ENCODE data around the gene CIITA. TPM values are rescaled to one million over a fixed set of nuclear protein-coding genes. Genes with fewer than 3 reads are reported as not detected.

Gene CIITA
- total and polyA plus RNA-seq, 10 of the 15 experiments (the other 5 are each of a cell fraction or from before 2014, with no cell fraction given) = 11.5 to 145 (median 49.7) TPM

DNA sequence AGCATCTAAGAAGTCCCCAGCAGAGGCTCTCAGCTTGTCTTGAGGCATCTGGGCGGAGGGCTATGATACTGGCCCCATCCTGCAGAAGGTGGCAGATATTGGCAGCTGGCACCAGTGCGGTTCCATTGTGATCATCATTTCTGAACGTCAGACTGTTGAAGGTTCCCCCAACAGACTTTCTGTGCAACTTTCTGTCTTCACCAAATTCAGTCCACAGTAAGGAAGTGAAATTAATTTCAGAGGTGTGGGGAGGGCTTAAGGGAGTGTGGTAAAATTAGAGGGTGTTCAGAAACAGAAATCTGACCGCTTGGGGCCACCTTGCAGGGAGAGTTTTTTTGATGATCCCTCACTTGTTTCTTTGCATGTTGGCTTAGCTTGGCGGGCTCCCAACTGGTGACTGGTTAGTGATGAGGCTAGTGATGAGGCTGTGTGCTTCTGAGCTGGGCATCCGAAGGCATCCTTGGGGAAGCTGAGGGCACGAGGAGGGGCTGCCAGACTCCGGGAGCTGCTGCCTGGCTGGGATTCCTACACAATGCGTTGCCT, at the start of gene CIITA (continued):
- TF ChIP-seq, protein P1, sequence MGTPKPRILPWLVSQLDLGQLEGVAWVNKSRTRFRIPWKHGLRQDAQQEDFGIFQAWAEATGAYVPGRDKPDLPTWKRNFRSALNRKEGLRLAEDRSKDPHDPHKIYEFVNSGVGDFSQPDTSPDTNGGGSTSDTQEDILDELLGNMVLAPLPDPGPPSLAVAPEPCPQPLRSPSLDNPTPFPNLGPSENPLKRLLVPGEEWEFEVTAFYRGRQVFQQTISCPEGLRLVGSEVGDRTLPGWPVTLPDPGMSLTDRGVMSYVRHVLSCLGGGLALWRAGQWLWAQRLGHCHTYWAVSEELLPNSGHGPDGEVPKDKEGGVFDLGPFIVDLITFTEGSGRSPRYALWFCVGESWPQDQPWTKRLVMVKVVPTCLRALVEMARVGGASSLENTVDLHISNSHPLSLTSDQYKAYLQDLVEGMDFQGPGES (IDR thresholded peaks at IDR 0.05) = peak; percentile 96
- TF ChIP-seq FOXM1 (IDR thresholded peaks at IDR 0.05; ENCODE audit: low read depth, low read length) (no peak), RCOR1 (conservative IDR thresholded peaks at IDR 0.05; ENCODE audit: low read depth, low read length) (0 out of 2 replicates have a peak, but pooled peaks have one; percentile 37), RFX5 (IDR thresholded peaks at IDR 0.05; ENCODE audit: low read depth, low read length) (0 out of 2 replicates have a peak, but pooled peaks have one; percentile 37), CUX1 (IDR thresholded peaks at IDR 0.05; ENCODE audit: insufficient replicate concordance, low read depth, low read length) (no peak), POLR2AphosphoS5 (IDR thresholded peaks at IDR 0.05; ENCODE audit: low read length) (peak; percentile 87), ATF7 (IDR thresholded peaks at IDR 0.05; ENCODE audit: low read depth) (peak; percentile 89), IKZF2 (IDR thresholded peaks at IDR 0.05) (peak; percentile 74 to 92; a peak in 3 of 4 replicates), CBX5 (IDR thresholded peaks at IDR 0.05; ENCODE audit: low read depth) (no peak), KLF5 (IDR thresholded peaks at IDR 0.05; ENCODE audit: partially characterized antibody) (peak; percentile 24), BACH1 (IDR thresholded peaks at IDR 0.05; ENCODE audit: borderline replicate concordance) (peak; percentile 42; the same call in 1 of the 2 replicates)
- TF ChIP-seq, protein P2, sequence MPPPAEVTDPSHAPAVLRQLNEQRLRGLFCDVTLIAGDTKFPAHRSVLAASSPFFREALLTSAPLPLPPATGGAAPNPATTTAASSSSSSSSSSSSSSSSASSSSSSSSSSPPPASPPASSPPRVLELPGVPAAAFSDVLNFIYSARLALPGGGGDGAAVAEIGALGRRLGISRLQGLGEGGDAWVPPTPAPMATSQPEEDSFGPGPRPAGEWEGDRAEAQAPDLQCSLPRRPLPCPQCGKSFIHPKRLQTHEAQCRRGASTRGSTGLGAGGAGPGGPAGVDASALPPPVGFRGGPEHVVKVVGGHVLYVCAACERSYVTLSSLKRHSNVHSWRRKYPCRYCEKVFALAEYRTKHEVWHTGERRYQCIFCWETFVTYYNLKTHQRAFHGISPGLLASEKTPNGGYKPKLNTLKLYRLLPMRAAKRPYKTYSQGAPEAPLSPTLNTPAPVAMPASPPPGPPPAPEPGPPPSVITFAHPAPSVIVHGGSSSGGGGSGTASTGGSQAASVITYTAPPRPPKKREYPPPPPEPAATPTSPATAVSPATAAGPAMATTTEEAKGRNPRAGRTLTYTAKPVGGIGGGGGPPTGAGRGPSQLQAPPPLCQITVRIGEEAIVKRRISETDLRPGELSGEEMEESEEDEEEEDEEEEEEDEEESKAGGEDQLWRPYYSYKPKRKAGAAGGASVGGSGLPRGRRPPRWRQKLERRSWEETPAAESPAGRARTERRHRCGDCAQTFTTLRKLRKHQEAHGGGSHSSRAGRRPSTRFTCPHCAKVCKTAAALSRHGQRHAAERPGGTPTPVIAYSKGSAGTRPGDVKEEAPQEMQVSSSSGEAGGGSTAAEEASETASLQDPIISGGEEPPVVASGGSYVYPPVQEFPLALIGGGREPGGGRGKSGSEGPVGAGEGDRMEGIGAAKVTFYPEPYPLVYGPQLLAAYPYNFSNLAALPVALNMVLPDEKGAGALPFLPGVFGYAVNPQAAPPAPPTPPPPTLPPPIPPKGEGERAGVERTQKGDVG (CRISPR knock-in tag; IDR thresholded peaks at IDR 0.05) = no peak
- TF ChIP-seq, protein P3, sequence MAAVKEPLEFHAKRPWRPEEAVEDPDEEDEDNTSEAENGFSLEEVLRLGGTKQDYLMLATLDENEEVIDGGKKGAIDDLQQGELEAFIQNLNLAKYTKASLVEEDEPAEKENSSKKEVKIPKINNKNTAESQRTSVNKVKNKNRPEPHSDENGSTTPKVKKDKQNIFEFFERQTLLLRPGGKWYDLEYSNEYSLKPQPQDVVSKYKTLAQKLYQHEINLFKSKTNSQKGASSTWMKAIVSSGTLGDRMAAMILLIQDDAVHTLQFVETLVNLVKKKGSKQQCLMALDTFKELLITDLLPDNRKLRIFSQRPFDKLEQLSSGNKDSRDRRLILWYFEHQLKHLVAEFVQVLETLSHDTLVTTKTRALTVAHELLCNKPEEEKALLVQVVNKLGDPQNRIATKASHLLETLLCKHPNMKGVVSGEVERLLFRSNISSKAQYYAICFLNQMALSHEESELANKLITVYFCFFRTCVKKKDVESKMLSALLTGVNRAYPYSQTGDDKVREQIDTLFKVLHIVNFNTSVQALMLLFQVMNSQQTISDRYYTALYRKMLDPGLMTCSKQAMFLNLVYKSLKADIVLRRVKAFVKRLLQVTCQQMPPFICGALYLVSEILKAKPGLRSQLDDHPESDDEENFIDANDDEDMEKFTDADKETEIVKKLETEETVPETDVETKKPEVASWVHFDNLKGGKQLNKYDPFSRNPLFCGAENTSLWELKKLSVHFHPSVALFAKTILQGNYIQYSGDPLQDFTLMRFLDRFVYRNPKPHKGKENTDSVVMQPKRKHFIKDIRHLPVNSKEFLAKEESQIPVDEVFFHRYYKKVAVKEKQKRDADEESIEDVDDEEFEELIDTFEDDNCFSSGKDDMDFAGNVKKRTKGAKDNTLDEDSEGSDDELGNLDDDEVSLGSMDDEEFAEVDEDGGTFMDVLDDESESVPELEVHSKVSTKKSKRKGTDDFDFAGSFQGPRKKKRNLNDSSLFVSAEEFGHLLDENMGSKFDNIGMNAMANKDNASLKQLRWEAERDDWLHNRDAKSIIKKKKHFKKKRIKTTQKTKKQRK (IDR thresholded peaks at IDR 0.05; ENCODE audit: low read depth, low read length) = no peak
- TF ChIP-seq, protein P4, sequence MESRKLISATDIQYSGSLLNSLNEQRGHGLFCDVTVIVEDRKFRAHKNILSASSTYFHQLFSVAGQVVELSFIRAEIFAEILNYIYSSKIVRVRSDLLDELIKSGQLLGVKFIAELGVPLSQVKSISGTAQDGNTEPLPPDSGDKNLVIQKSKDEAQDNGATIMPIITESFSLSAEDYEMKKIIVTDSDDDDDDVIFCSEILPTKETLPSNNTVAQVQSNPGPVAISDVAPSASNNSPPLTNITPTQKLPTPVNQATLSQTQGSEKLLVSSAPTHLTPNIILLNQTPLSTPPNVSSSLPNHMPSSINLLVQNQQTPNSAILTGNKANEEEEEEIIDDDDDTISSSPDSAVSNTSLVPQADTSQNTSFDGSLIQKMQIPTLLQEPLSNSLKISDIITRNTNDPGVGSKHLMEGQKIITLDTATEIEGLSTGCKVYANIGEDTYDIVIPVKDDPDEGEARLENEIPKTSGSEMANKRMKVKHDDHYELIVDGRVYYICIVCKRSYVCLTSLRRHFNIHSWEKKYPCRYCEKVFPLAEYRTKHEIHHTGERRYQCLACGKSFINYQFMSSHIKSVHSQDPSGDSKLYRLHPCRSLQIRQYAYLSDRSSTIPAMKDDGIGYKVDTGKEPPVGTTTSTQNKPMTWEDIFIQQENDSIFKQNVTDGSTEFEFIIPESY (IDR thresholded peaks at IDR 0.05) = no peak
